Liver (tissue), 9 donors: ENCODE data around the gene UTF1. TPM values are rescaled to one million over a fixed set of nuclear protein-coding genes. Genes with fewer than 3 reads are reported as not detected.
"Not testable (repeated sequence)": the region's sequence is repeated elsewhere in the genome, so short reads cannot be mapped to it uniquely, and the experiment has no call there.

Experiments
- DNase-seq: peaks from one replicate; pipeline ENCODE4 v3.0.0-alpha.2; 2017; ENCODE audit warnings: low spot score
- H3K27ac ChIP-seq, 2 donors: one replicate each; pipeline ENCODE4 v1.7.0; 2013; ENCODE audit warnings: inconsistent platforms in 2 of 2, low read length in 2 of 2, control low read depth in 1 of 2, low read depth in 1 of 2, mild to moderate bottlenecking in 1 of 2
- H3K27me3 ChIP-seq, 4 donors: one replicate each; pipeline versions ENCODE4 v1.6.1 to v1.7.0; 2013; ENCODE audit warnings: low read length in 3 of 4, inconsistent platforms in 1 of 4, mild to moderate bottlenecking in 1 of 4, moderate library complexity in 1 of 4; ENCODE audit not compliant: control insufficient read depth in 4 of 4, insufficient read depth in 4 of 4
- H3K36me3 ChIP-seq, 4 donors: one replicate each; pipeline versions ENCODE4 v1.6.1 to v1.7.0; 2013; ENCODE audit warnings: low read length in 3 of 4, mild to moderate bottlenecking in 3 of 4, low read depth in 1 of 4, moderate library complexity in 1 of 4; ENCODE audit not compliant: control insufficient read depth in 4 of 4, insufficient read depth in 3 of 4
- H3K4me1 ChIP-seq, 4 donors: one replicate each; pipeline versions ENCODE4 v1.6.1 to v1.7.0; 2013; ENCODE audit warnings: low read length in 3 of 4, mild to moderate bottlenecking in 3 of 4, moderate library complexity in 1 of 4; ENCODE audit not compliant: control insufficient read depth in 4 of 4, insufficient read depth in 4 of 4
- H3K4me3 ChIP-seq, 3 donors: one replicate each; pipeline versions ENCODE4 v1.6.1 to v1.7.0; 2013; ENCODE audit warnings: low read length in 3 of 3, control low read depth in 1 of 3, low read depth in 1 of 3, mild to moderate bottlenecking in 1 of 3
- H3K9ac ChIP-seq, 2 donors: one replicate each; pipeline ENCODE4 v1.7.0; 2013; ENCODE audit warnings: low read length in 2 of 2, mild to moderate bottlenecking in 2 of 2, moderate library complexity in 2 of 2, control low read depth in 1 of 2, low read depth in 1 of 2
- H3K9me3 ChIP-seq, 4 donors: one replicate each; pipeline versions ENCODE4 v1.6.1 to v1.7.0; 2013; ENCODE audit warnings: low read length in 3 of 4; ENCODE audit not compliant: control insufficient read depth in 4 of 4
- ATF3 ChIP-seq: IDR thresholded peaks from 2 replicates; pipeline ENCODE4 v1.6.1; 2016; ENCODE audit warnings: antibody characterized with exemption
- CTCF ChIP-seq: fragments of 150-350 bp; IDR thresholded peaks from 2 replicates; pipeline ENCODE4 v1.5.1; 2017; ENCODE audit warnings: improper control_type of control experiment, low read depth, low read length; ENCODE audit not compliant: missing input control
- EGR1 ChIP-seq, 2 donors: IDR thresholded peaks; 2 replicates each; pipeline ENCODE4 v1.6.1; 2016 to 2018; ENCODE audit warnings: antibody characterized with exemption in 2 of 2, low read depth in 2 of 2
- FOXA1 ChIP-seq: IDR thresholded peaks from 2 replicates; pipeline ENCODE4 v1.6.1; 2016; ENCODE audit warnings: antibody characterized with exemption
- FOXA2 ChIP-seq: IDR thresholded peaks from 2 replicates; pipeline ENCODE4 v1.6.1; 2016; ENCODE audit warnings: antibody characterized with exemption
- GABPA ChIP-seq, 2 donors: IDR thresholded peaks in 1 of 2; conservative IDR thresholded peaks in 1 of 2; 2 replicates each; pipeline ENCODE4 v1.6.1; 2016; ENCODE audit warnings: antibody characterized with exemption in 2 of 2, mild to moderate bottlenecking in 1 of 2, moderate library complexity in 1 of 2
- HNF4A ChIP-seq, 2 donors: conservative IDR thresholded peaks; 2 replicates each; pipeline ENCODE4 v1.6.1; 2016; ENCODE audit warnings: antibody characterized with exemption in 2 of 2, mild to moderate bottlenecking in 2 of 2
- HNF4G ChIP-seq: IDR thresholded peaks from 2 replicates; pipeline ENCODE4 v1.6.1; 2016; ENCODE audit warnings: antibody characterized with exemption
- JUND ChIP-seq, 2 donors: IDR thresholded peaks; 2 replicates each; pipeline ENCODE4 v1.6.1; 2016; ENCODE audit warnings: antibody characterized with exemption in 2 of 2
- MAX ChIP-seq: IDR thresholded peaks from 2 replicates; pipeline ENCODE4 v1.6.1; 2016; ENCODE audit warnings: antibody characterized with exemption
- NR2F2 ChIP-seq: IDR thresholded peaks from 2 replicates; pipeline ENCODE4 v1.6.1; 2016; ENCODE audit warnings: antibody characterized with exemption
- RAD21 ChIP-seq, 2 donors: IDR thresholded peaks; 2 replicates each; pipeline ENCODE4 v1.6.1; 2016; ENCODE audit warnings: antibody characterized with exemption in 2 of 2, mild to moderate bottlenecking in 2 of 2
- REST ChIP-seq: IDR thresholded peaks from 2 replicates; pipeline ENCODE4 v1.6.1; 2016; ENCODE audit warnings: antibody characterized with exemption, mild to moderate bottlenecking
- RXRA ChIP-seq, 2 donors: IDR thresholded peaks; 2 replicates each; pipeline ENCODE4 v1.6.1; 2017 to 2018; ENCODE audit warnings: antibody characterized with exemption in 2 of 2, mild to moderate bottlenecking in 1 of 2
- SP1 ChIP-seq: IDR thresholded peaks from 2 replicates; pipeline ENCODE4 v1.6.1; 2018; ENCODE audit warnings: antibody characterized with exemption, mild to moderate bottlenecking
- TAF1 ChIP-seq: conservative IDR thresholded peaks from 2 replicates; pipeline ENCODE4 v1.6.1; 2016; ENCODE audit warnings: antibody characterized with exemption, mild to moderate bottlenecking
- YY1 ChIP-seq: IDR thresholded peaks from 2 replicates; pipeline ENCODE4 v1.6.1; 2016; ENCODE audit warnings: antibody characterized with exemption, mild to moderate bottlenecking
- ZBTB33 ChIP-seq: IDR thresholded peaks from 2 replicates; pipeline ENCODE4 v1.6.1; 2016; ENCODE audit warnings: antibody characterized with exemption
- WGBS: extraction: QIAGEN DNeasy Blood & Tissue Kit; methylation state at CpG from one replicate; pipeline ENCODE4 v1.1.7; 2013; 5-methylcytosine and 5-hydroxymethylcytosine counted together
- polyA plus RNA-seq, 2 donors: library from polyadenylated mRNA; stranded (reverse) in 1 of 2; unstranded in 1 of 2; fragments of 200-250 nt in 1 of 2; fragments of >200 nt in 1 of 2; fragmentation: Nextera tagmentation in 1 of 2; extraction: Ambion mirVana in 1 of 2; gene quantifications; one replicate each; pipeline versions ENCODE4 v1.2.1 to v1.2.3, GENCODE V29; 2013 to 2015
- total RNA-seq, 2 donors: library from RNA; depleted of rRNA; stranded (reverse); fragments of >200 nt; gene quantifications; one replicate each; pipeline ENCODE4 v1.2.3, GENCODE V29; 2014
- donor health status: healthy.
- donor health status: healthy.
- donor health status: healthy.
- donor health status: healthy.
- donor health status: healthy.

UTF1 gene
- total and polyA plus RNA-seq, 4 donors: not detected

- 76% methylated on average over 10 of the region's 10 CpGs for WGBS
- H3K4me1 ChIP-seq: peaks cover 3 to 12% (median 6%) of the 10 kb centered on the region in 4 donors
- not testable (repeated sequence) for DNase-seq
Observed at GRCh38 chr10:133265052-133265451, 35.0 kb downstream of the UTF1 start.

GRCh38 chr10:133266056-133266795, 36.2 kb downstream of the UTF1 start:
- 96% methylated on average over 21 of the region's 21 CpGs for WGBS
- Histone ChIP-seq H3K4me1 (peaks cover 1 to 4% (median 3%) of the 10 kb centered on the region in 4 donors), H3K9ac (no peak overlapping the region), H3K27ac (no peak overlapping the region), H3K4me3 (no peak overlapping the region), H3K9me3 (no peaks in the 10 kb centered on the region), H3K36me3 (peaks cover 7 to 25% (median 11%) of the 10 kb centered on the region in 4 donors), H3K27me3 (no peaks in the 10 kb centered on the region)
- DNase-seq: no peak
- no peak for TF ChIP-seq RAD21 (IDR thresholded peaks at IDR 0.05)
- no peak for TF ChIP-seq FOXA2
- TF ChIP-seq NR2F2: no peak
- no peak for TF ChIP-seq RXRA (IDR thresholded peaks at IDR 0.05)
- no peak for TF ChIP-seq GABPA (IDR thresholded peaks at IDR 0.05 in 1 of 2, conservative IDR thresholded peaks at IDR 0.05 in 1 of 2)
- no peak for TF ChIP-seq MAX
- TF ChIP-seq HNF4A (conservative IDR thresholded peaks at IDR 0.05): no peak
- no peak for TF ChIP-seq YY1
- TF ChIP-seq ZBTB33: no peak
- no peak for TF ChIP-seq TAF1
- no peak for TF ChIP-seq REST
- no peak for TF ChIP-seq ATF3
- TF ChIP-seq JUND (IDR thresholded peaks at IDR 0.05): no peak
- TF ChIP-seq FOXA1: no peak
- no peak for TF ChIP-seq SP1
- TF ChIP-seq CTCF: no peak
- TF ChIP-seq HNF4G: no peak
- TF ChIP-seq EGR1 (IDR thresholded peaks at IDR 0.05; ENCODE audit: low read depth in 2 of 2): no peak

More at GRCh38 chr10:133265052-133265451, 35.0 kb downstream of the UTF1 start:
- not testable (repeated sequence) for H3K4me3 ChIP-seq, H3K27ac ChIP-seq, H3K9ac ChIP-seq, H3K27me3 ChIP-seq, H3K9me3 ChIP-seq
- peaks cover 4 to 13% (median 6%) of the 10 kb centered on the region in 4 donors for H3K36me3 ChIP-seq
